HFFc6 (cell line): ENCODE data around the gene FAM229B. TPM values are rescaled to one million over a fixed set of nuclear protein-coding genes. Genes with fewer than 3 reads are reported as not detected.
A peak's percentile ranks its signal among the peaks of the same experiment; 100 is the strongest.

Experiments used
- DNase-seq: peaks from one replicate; pipeline ENCODE4 v3.0.0-alpha.2; 2018
- H3K27ac Mint-ChIP-seq: 2 replicates; pipeline ENCODE4 v1.8.0; 2020; ENCODE audit warnings: mild to moderate bottlenecking, mixed read lengths
- H3K27me3 Mint-ChIP-seq: 2 replicates; pipeline ENCODE4 v1.8.0; 2021; ENCODE audit warnings: mild to moderate bottlenecking, moderate library complexity, mixed read lengths; ENCODE audit not compliant: insufficient read depth
- H3K36me3 Mint-ChIP-seq: 2 replicates; pipeline ENCODE4 v1.8.0; 2021; ENCODE audit warnings: low read depth, mixed read lengths
- H3K4me1 Mint-ChIP-seq: 2 replicates; pipeline ENCODE4 v1.8.0; 2020; ENCODE audit warnings: low read depth, mixed read lengths
- H3K4me3 Mint-ChIP-seq: 2 replicates; pipeline ENCODE4 v1.8.0; 2020; ENCODE audit warnings: mild to moderate bottlenecking, moderate library complexity, mixed read lengths
- H3K9me3 Mint-ChIP-seq: 2 replicates; pipeline ENCODE4 v1.8.0; 2020; ENCODE audit warnings: mild to moderate bottlenecking, mixed read lengths
- total RNA-seq, 6 experiments: library from RNA; stranded (reverse); fragmentation: NEBNext Ultra II Directional; extraction: Animal tissue kit (Norgen Biotek cat#: 25700); gene quantifications; 2 replicates in 1 of 6; 3 replicates in 5 of 6; pipeline ENCODE4 v1.2.3, GENCODE V29; 2021
- TF ChIP-seq, protein P1 (sequence below): fragments of 200-600 bp; sonication (generic); IDR thresholded peaks from 2 replicates; pipeline ENCODE4 v1.5.0; 2021; ENCODE audit warnings: antibody characterized with exemption, mild to moderate bottlenecking

Gene FAM229B
- total RNA-seq, 6 experiments from 2014 or later = 30.2 to 36.2 (median 33.7) TPM

DNA sequence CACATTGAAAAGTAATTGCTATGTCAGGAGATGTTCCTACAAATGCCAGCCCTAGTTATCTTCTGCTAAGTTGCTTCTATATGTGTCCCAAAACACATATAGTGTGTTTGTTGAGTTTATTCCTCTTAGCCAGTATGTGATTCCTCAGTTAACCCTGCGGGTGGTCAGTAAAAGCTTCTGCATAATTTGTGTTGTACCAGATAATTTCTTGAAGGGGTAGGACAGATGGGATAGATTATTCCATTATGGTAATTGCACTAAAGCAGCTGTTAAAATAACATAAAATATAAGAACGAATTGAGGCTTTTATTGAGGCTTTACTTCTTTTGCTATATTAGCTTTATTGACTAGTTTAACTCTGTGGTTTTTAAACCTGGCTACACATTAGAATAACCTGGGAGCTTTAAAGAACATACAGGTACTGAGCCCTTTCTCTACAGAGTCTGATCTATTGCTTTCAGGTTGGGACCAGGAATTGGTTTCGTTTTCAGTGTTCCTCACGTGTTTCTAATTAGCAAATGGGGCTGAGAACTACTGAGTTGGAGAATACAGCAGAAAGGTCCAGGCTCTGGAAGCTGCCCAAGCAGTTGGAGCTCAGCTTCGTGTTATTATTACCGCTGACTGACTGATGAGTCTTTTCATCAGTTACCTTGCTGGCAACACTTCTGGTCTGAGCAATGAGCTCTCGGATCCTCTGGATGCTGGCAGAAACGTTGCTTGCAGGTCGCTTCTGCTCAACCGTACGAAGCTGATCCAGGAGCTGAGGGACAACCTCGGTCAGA, 56.9 kb downstream of the FAM229B start:
- no peak for DNase-seq
- Mint-ChIP-seq H3K36me3 (peaks cover 31% of the 10 kb centered on the region), H3K9me3 (no peaks in the 10 kb centered on the region), H3K4me1 (peaks cover 18% of the 10 kb centered on the region), H3K27me3 (peaks cover 2% of the 10 kb centered on the region; the same call in 1 of the 2 replicates), H3K4me3 (peak overlapping the region; percentile 60; the same call in 1 of the 2 replicates), H3K27ac (peak overlapping the region; percentile 25; the same call in 1 of the 2 replicates)
- TF ChIP-seq, protein P1, sequence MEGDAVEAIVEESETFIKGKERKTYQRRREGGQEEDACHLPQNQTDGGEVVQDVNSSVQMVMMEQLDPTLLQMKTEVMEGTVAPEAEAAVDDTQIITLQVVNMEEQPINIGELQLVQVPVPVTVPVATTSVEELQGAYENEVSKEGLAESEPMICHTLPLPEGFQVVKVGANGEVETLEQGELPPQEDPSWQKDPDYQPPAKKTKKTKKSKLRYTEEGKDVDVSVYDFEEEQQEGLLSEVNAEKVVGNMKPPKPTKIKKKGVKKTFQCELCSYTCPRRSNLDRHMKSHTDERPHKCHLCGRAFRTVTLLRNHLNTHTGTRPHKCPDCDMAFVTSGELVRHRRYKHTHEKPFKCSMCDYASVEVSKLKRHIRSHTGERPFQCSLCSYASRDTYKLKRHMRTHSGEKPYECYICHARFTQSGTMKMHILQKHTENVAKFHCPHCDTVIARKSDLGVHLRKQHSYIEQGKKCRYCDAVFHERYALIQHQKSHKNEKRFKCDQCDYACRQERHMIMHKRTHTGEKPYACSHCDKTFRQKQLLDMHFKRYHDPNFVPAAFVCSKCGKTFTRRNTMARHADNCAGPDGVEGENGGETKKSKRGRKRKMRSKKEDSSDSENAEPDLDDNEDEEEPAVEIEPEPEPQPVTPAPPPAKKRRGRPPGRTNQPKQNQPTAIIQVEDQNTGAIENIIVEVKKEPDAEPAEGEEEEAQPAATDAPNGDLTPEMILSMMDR = no peak

- TF ChIP-seq, protein P1 = no peak
- peaks cover 33% of the 10 kb centered on the region for H3K36me3 Mint-ChIP-seq
- H3K9me3 Mint-ChIP-seq = no peaks in the 10 kb centered on the region
- H3K4me1 Mint-ChIP-seq = peaks cover 26% of the 10 kb centered on the region
- no peak overlapping the region for H3K4me3 Mint-ChIP-seq
- peaks cover 2% of the 10 kb centered on the region; the same call in 1 of the 2 replicates for H3K27me3 Mint-ChIP-seq
- peak overlapping the region; percentile 33; the same call in 1 of the 2 replicates for H3K27ac Mint-ChIP-seq
- no peak for DNase-seq
Observed at GRCh38 chr6:112145080-112145573, 57.7 kb downstream of the FAM229B start.

- DNase-seq = no peak
- Mint-ChIP-seq H3K27ac (no peak overlapping the region), H3K4me1 (peaks cover 49% of the 10 kb centered on the region), H3K4me3 (no peak overlapping the region), H3K36me3 (peaks cover 18% of the 10 kb centered on the region), H3K27me3 (no peaks in the 10 kb centered on the region), H3K9me3 (no peaks in the 10 kb centered on the region)
- TF ChIP-seq, protein P1 = no peak
Observed at GRCh38 chr6:112148103-112148502, 60.7 kb downstream of the FAM229B start.

GRCh38 chr6:112149236-112149635, 61.8 kb downstream of the FAM229B start:
- Mint-ChIP-seq H3K9me3 (no peaks in the 10 kb centered on the region), H3K4me3 (no peak overlapping the region), H3K4me1 (peaks cover 55% of the 10 kb centered on the region), H3K36me3 (peaks cover 14% of the 10 kb centered on the region), H3K27ac (peak overlapping the region; percentile 93), H3K27me3 (no peaks in the 10 kb centered on the region)
- DNase-seq = no peak
- TF ChIP-seq, protein P1 = no peak

- Mint-ChIP-seq H3K4me3 (peak overlapping the region; percentile 81), H3K4me1 (peaks cover 55% of the 10 kb centered on the region), H3K9me3 (no peaks in the 10 kb centered on the region), H3K36me3 (peaks cover 14% of the 10 kb centered on the region), H3K27ac (peak overlapping the region; percentile 93), H3K27me3 (no peaks in the 10 kb centered on the region)
- DNase-seq = peak; percentile 62
- TF ChIP-seq, protein P1 = no peak
Observed at GRCh38 chr6:112149719-112150263, 62.4 kb downstream of the FAM229B start.
